CD4-positive, alpha-beta T cell treated with Interleukin-4 for 4 hours (primary cell): ENCODE measurements around the gene TPST1.
"Not testable (repeated sequence)": the region's sequence is repeated elsewhere in the genome, so short reads cannot be mapped to it uniquely, and the experiment has no call there.

Experiments
- DNase-seq: peaks from one replicate; pipeline ENCODE4 v3.0.0-alpha.2; 2020

TPST1 gene

DNA sequence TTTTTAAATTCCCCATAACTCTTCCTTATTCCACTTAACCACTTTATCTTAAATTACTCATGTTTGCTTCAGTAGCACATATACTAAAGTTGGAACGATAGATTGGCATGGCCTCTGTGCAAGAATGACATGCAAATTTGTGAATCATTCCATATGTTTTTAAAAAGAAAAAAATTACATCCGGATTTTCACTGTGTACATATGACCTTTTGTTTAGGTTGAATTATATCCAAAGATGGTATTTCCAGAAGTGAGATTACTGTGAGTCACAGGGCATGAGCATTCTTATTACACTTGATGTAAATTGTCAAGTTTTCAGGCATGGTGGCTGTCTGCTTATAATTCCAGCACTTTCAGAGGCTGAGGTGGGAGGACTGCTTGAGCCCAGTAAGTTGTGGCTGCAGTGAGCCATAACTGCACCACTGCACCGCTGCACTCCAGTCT, 190.0 kb downstream of the TPST1 start:
- not testable (repeated sequence) for DNase-seq

DNA sequence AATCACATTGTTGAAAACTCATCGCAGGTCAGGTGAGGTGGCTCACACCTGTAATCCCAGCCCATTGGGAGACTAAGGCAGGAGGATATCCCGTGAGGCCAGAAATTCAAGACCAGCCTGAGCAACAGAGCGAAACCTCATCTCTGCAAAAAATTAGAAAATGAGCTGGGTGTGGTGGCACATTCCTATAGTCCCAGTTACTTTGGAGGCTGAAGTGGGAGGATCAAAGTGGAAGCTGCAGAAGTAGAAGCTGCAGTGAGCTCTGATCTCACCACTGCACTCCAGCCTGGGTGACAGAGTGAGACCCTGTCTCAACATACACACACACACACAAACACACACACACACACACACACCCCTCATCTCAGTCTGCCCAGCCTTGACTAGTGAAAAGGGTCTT, 190.9 kb downstream of the TPST1 start:
- not testable (repeated sequence) for DNase-seq

DNA sequence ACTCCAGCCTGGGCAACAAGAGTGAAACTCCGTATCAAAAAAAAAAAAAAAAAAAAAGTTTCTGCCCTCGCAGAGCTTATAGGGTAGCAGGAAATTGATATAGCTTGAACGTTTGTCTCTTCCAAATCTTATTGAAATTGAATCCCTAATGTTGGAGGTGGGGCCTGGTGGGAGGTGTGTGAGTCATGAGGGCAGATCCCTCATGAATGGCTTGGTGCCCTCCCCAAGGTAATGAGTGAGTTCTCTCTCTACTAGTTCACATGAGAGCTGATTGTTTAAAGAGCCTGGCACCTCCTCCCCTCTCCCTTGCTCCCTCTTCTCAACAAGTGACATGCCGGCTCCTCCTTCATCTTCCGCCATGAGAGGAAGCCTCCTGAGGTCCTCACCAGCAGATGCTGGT, 193.7 kb downstream of the TPST1 start:
- DNase-seq, result not testable (repeated sequence)

DNA sequence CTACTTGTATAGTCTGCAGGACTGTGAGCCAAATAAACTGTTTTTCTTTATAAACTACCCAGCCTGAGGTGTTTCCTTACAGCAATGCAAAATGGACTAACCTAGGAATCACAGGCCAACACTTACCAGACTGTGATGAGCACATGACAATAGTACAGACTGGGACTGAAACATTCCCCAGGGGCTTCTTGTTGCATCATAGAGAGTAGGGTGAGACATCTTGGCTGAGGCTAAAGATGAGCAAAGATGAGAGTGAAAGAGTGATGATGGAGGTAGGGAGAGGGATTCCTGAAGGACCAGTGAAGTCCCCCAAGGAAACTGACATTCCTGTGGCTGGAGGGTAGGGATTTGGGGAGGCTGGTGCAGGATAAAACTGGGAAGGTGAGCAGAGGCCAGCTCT, 194.4 kb downstream of the TPST1 start:
- no peak for DNase-seq

DNA sequence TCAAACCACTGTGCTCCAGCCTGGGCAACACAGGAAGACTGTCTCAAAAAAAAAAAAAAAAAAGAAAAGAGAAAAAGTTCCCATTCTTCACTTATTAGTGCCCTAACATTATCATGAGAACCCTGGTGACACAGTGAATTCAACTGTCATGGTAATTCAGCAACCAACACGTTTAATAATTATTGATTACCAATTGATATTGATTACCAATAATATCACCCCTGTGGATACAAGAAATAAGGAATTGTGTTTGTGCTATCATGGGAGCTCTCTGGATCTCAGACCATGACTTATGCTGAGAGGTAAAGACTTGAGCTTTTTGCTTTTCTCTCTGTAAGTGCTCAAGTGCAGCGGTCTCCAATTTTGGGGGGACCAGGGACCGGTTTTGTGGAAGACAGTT, 195.3 kb downstream of the TPST1 start:
- DNase-seq, result no peak

DNA sequence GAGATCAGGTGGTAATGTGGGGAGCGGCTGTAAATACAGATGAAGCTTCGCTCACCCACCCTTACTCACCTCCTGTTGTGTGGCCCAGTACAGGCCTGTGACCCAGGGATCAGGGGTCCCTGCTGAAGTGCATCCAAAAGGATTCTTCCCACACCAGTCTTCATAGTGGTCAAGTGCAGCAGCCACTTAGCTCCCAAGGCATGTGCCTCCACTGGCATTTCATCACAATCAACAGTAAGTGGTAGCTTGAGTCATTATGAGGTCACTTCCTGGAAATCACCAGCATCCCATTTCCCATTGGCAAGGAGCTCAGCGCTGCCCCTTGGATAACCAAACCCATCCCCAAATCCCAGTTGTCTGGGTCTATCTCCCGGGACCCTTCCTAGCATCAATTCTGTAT, 196.0 kb downstream of the TPST1 start:
- not testable (repeated sequence) for DNase-seq

DNA sequence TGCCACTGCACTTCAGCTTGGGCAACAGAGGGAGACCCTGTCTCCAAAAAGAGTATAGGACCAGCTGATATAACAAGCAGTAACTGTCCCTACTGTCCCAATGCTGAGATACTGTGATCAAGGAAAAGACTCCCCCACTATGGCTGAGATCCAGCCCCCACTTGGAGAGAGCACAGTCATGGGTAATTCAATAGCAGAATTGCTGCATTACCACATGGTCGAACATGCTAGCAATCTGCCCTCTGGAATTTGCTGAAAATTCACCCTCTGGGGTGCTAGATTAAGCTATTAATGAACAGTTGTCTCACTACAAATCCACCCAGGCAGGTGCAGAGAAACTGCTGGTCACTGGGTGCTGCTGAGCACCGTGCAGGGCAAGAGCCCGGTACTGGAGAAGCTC, 196.8 kb downstream of the TPST1 start:
- not testable (repeated sequence) for DNase-seq

DNA sequence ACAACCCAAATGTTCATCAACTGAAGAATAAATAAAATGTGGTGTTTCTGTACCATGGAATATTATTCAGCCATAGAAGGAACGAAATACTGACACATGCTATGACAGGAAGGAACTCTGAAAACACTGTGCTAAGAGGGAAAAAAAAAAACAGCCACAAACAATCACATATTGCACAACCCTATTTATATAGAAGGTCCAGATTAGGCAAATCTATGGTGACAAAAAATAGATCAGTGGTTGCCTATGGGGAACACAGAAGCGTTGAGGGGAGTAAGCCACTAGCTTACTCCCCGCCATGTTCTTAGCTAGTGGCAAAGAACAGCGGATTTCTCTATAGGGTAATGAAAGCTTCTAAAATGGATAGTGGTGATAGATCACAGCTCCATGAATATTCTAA, 198.4 kb downstream of the TPST1 start:
- no peak for DNase-seq

DNA sequence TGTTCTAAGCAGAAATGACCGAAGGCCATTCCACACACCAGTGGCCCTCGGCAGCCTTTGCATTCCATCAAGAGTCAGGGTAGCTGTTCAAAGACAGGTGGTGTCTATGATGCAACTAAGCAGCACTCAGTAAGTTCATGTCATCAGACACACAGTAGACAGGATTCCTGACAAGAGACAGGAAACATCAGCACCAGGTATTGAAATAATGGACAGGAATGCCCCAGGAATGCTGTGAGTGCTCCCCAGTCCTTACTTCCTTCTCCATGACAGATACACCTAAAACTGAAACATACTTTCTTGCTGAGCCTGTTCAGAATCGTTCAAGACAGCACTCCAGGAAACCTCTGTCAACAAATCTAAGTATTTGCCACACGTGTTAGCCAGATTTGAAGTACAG, 204.4 kb downstream of the TPST1 start:
- no peak for DNase-seq
